ENCODE measurements around the gene CCNB2. TPM values are rescaled to one million over a fixed set of nuclear protein-coding genes. Genes with fewer than 3 reads are reported as not detected.
"Not testable (repeated sequence)": the region's sequence is repeated elsewhere in the genome, so short reads cannot be mapped to it uniquely, and the experiment has no call there.

CCNB2 gene
- total RNA-seq, 2 donors from 2014 or later, result 28.8 to 41.8 TPM

GRCh38 chr15:59116141-59116540 is 11.2 kb downstream of the CCNB2 start:
- Mint-ChIP-seq H3K27ac (no peak overlapping the region), H3K36me3 (no peaks in the 10 kb centered on the region), H3K27me3 (no peaks in the 10 kb centered on the region), H3K4me3 (no peak overlapping the region), H3K9me3 (no peaks in the 10 kb centered on the region), H3K4me1 (ENCODE audit: low read depth in 2 of 2) (no peaks in the 10 kb centered on the region)
- DNase-seq (ENCODE audit: low spot score) (no peak), ATAC-seq (no peak)

DNA sequence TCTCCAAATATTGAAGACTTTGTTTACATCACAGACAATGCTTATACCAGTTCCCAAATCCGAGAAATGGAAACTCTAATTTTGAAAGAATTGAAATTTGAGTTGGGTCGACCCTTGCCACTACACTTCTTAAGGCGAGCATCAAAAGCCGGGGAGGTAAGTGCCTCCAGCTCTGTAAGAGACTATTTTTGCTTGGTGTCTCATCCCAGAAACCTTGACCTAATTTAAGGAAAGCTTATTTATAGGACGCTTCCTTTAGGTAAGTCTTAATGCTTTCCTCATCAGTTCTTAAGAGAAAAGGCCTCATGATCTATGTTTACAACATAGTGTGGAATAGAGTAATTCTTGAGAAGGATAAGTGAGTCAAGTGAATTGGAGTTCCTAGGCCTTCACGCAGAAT is 11.8 kb downstream of the CCNB2 start:
- no peak for DNase-seq (ENCODE audit: low spot score)
- Mint-ChIP-seq H3K36me3 (no peaks in the 10 kb centered on the region), H3K27me3 (no peaks in the 10 kb centered on the region), H3K27ac (no peak overlapping the region), H3K9me3 (no peaks in the 10 kb centered on the region), H3K4me3 (no peak overlapping the region), H3K4me1 (ENCODE audit: low read depth in 2 of 2) (no peaks in the 10 kb centered on the region)
- ATAC-seq, result no peak

DNA sequence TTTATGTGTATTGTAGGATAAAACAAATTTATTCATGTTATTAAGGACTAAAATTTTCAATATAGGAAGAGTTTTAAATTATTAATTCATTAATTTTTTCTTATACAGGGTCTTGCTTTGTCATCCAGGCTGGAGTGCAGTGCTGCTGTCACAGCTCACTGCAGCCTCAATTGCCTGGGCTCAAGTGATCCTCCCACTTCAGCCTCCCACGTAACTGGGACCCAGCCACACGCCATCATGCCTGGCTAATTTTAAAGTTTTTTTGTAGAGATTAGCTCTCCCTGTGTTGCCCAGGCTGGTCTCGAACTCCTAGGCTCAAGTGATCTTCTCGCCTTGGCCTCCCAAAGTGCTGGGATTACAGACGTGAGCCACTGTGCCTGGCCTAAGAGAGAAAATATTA is 14.7 kb downstream of the CCNB2 start:
- Mint-ChIP-seq H3K4me1 (ENCODE audit: low read depth in 2 of 2) (no peaks in the 10 kb centered on the region), H3K36me3 (no peaks in the 10 kb centered on the region), H3K27ac (no peak overlapping the region), H3K4me3 (no peak overlapping the region), H3K9me3 (no peaks in the 10 kb centered on the region), H3K27me3 (no peaks in the 10 kb centered on the region)
- ATAC-seq, result no peak
- no peak for DNase-seq (ENCODE audit: low spot score)

DNA sequence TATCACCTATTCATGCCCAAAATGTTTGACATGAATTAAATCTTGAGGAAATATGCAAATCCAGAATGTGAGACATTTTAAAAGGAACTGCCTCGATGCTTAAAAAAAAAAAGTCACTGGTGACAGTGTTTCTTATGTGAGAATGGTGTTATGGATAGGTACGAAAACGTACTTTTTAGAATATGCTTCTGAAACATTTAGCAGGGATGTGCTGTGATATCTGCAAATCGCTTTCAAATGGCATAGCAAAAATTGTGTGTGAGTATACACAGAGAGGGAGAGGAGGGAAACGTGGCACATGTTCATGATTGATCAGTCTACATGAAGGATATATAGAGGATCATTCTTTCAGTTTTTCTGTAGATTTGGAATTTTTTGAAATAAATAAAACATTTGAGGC is 16.0 kb downstream of the CCNB2 start:
- ATAC-seq (no peak), DNase-seq (ENCODE audit: low spot score) (no peak)
- no peak overlapping the region for H3K4me3 Mint-ChIP-seq
- H3K9me3 Mint-ChIP-seq, result no peaks in the 10 kb centered on the region
- no peaks in the 10 kb centered on the region for H3K27me3 Mint-ChIP-seq
- H3K4me1 Mint-ChIP-seq (ENCODE audit: low read depth in 2 of 2), result no peaks in the 10 kb centered on the region
- H3K36me3 Mint-ChIP-seq, result peaks cover 5% of the 10 kb centered on the region
- no peak overlapping the region for H3K27ac Mint-ChIP-seq

GRCh38 chr15:59124261-59124660 is 19.3 kb downstream of the CCNB2 start:
- no peak for ATAC-seq
- Mint-ChIP-seq H3K36me3 (peaks cover 21% of the 10 kb centered on the region), H3K27ac (no peak overlapping the region), H3K4me1 (ENCODE audit: low read depth in 2 of 2) (peaks cover 4 to 5% of the 10 kb centered on the region in 2 donors), H3K4me3 (no peak overlapping the region), H3K9me3 (peaks cover 3% of the 10 kb centered on the region), H3K27me3 (no peaks in the 10 kb centered on the region)
- no peak for DNase-seq (ENCODE audit: low spot score)

- not testable (repeated sequence) for H3K27ac Mint-ChIP-seq; H3K4me1 Mint-ChIP-seq (ENCODE audit: low read depth in 2 of 2); H3K4me3 Mint-ChIP-seq; DNase-seq (ENCODE audit: low spot score); H3K27me3 Mint-ChIP-seq; H3K9me3 Mint-ChIP-seq; ATAC-seq
- peaks cover 33% of the 10 kb centered on the region for H3K36me3 Mint-ChIP-seq
Measured at GRCh38 chr15:59125683-59126082, 20.7 kb downstream of the CCNB2 start.

DNA sequence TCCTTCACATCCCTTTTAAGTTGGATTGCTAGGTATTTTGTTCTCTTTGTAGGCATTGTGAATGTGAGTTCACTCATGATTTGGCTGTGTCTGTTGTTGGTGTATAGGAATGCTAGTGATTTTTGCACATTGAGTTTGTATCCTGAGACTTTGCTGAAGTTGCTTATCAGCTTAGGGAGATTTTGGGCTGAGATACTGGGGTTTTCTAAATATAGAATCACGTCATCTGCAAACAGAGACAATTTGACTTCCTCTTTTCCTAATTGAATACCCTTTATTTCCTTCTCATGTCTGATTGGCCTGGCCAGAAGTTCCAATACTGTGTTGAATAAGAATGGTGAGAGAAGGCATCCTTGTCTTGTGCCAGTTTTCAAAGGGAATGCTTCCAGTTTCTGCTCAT is 22.3 kb downstream of the CCNB2 start:
- not testable (repeated sequence) for DNase-seq (ENCODE audit: low spot score); H3K27ac Mint-ChIP-seq; H3K9me3 Mint-ChIP-seq; H3K4me3 Mint-ChIP-seq; ATAC-seq; H3K4me1 Mint-ChIP-seq (ENCODE audit: low read depth in 2 of 2); H3K27me3 Mint-ChIP-seq
- peaks cover 33% of the 10 kb centered on the region for H3K36me3 Mint-ChIP-seq

GRCh38 chr15:59131456-59131855 is 26.5 kb downstream of the CCNB2 start:
- ATAC-seq (no peak), DNase-seq (ENCODE audit: low spot score) (no peak)
- H3K4me3 Mint-ChIP-seq, result no peak overlapping the region
- H3K36me3 Mint-ChIP-seq, result peaks cover 23% of the 10 kb centered on the region
- peaks cover 3% of the 10 kb centered on the region for H3K9me3 Mint-ChIP-seq
- no peaks in the 10 kb centered on the region for H3K27me3 Mint-ChIP-seq
- H3K27ac Mint-ChIP-seq, result no peak overlapping the region
- peaks cover 4 to 5% of the 10 kb centered on the region in 2 donors for H3K4me1 Mint-ChIP-seq (ENCODE audit: low read depth in 2 of 2)

GRCh38 chr15:59131969-59132562 is 27.1 kb downstream of the CCNB2 start:
- peaks cover 4 to 5% of the 10 kb centered on the region in 2 donors for H3K4me1 Mint-ChIP-seq (ENCODE audit: low read depth in 2 of 2)
- no peak for DNase-seq (ENCODE audit: low spot score)
- H3K4me3 Mint-ChIP-seq, result no peak overlapping the region
- H3K9me3 Mint-ChIP-seq, result peaks cover 3% of the 10 kb centered on the region
- no peak overlapping the region for H3K27ac Mint-ChIP-seq
- ATAC-seq, result no peak
- H3K36me3 Mint-ChIP-seq, result peaks cover 23% of the 10 kb centered on the region
- no peaks in the 10 kb centered on the region for H3K27me3 Mint-ChIP-seq

- Mint-ChIP-seq H3K36me3 (peaks cover 15% of the 10 kb centered on the region), H3K4me1 (ENCODE audit: low read depth in 2 of 2) (peaks cover 7 to 9% of the 10 kb centered on the region in 2 donors), H3K27me3 (no peaks in the 10 kb centered on the region), H3K9me3 (no peaks in the 10 kb centered on the region), H3K27ac (no peak overlapping the region), H3K4me3 (no peak overlapping the region)
- ATAC-seq (no peak), DNase-seq (ENCODE audit: low spot score) (no peak)
Measured at GRCh38 chr15:59133929-59134427, 29.0 kb downstream of the CCNB2 start.

GRCh38 chr15:59137566-59137965 is 32.6 kb downstream of the CCNB2 start:
- DNase-seq (ENCODE audit: low spot score) (no peak), ATAC-seq (peak in 1 of 2 donors; percentile 59)
- Mint-ChIP-seq H3K4me1 (ENCODE audit: low read depth in 2 of 2) (peaks cover 7 to 9% of the 10 kb centered on the region in 2 donors), H3K27ac (peak overlapping the region in 1 of 2 donors; percentile 43), H3K4me3 (no peak overlapping the region), H3K27me3 (no peaks in the 10 kb centered on the region), H3K36me3 (no peaks in the 10 kb centered on the region), H3K9me3 (no peaks in the 10 kb centered on the region)

- Mint-ChIP-seq H3K36me3 (no peaks in the 10 kb centered on the region), H3K9me3 (no peaks in the 10 kb centered on the region), H3K27ac (no peak overlapping the region), H3K4me1 (ENCODE audit: low read depth in 2 of 2) (peaks cover 7 to 9% of the 10 kb centered on the region in 2 donors), H3K27me3 (no peaks in the 10 kb centered on the region), H3K4me3 (no peak overlapping the region)
- DNase-seq (ENCODE audit: low spot score) (no peak), ATAC-seq (peak; percentile 75 to 78)
Measured at GRCh38 chr15:59138243-59138642, 33.3 kb downstream of the CCNB2 start.

GRCh38 chr15:59140422-59141226 is 35.7 kb downstream of the CCNB2 start:
- H3K36me3 Mint-ChIP-seq, result no peaks in the 10 kb centered on the region
- ATAC-seq (no peak), DNase-seq (ENCODE audit: low spot score) (no peak)
- H3K27me3 Mint-ChIP-seq, result no peaks in the 10 kb centered on the region
- H3K4me3 Mint-ChIP-seq, result no peak overlapping the region
- H3K4me1 Mint-ChIP-seq (ENCODE audit: low read depth in 2 of 2), result peaks cover 7 to 9% of the 10 kb centered on the region in 2 donors
- H3K9me3 Mint-ChIP-seq, result no peaks in the 10 kb centered on the region
- H3K27ac Mint-ChIP-seq, result no peak overlapping the region

DNA sequence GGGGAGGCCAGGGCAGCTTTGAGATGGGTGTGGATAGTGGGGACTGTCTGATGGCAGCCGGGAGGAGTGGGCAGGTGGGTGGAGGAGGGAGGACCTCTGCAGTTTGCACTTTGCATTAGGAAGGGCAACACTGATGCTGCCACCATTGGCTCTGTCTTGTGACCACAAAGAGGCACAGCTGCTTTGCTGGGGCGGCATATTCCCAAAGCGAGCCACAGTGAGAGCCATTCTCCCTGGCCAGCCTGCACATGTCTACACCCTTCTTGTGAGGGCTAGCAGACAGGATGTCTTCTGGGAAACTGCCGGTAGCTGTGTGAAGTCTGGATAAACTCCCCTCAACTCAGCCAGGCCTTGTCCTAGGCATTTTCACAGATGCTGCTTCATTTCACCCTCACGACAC is 38.3 kb downstream of the CCNB2 start:
- no peaks in the 10 kb centered on the region for H3K27me3 Mint-ChIP-seq
- H3K36me3 Mint-ChIP-seq, result no peaks in the 10 kb centered on the region
- no peaks in the 10 kb centered on the region for H3K9me3 Mint-ChIP-seq
- ATAC-seq, result no peak
- no peaks in the 10 kb centered on the region for H3K4me1 Mint-ChIP-seq (ENCODE audit: low read depth in 2 of 2)
- no peak overlapping the region for H3K4me3 Mint-ChIP-seq
- H3K27ac Mint-ChIP-seq, result no peak overlapping the region
- DNase-seq (ENCODE audit: low spot score), result no peak

Measured in natural killer cell treated with Interleukin-12 subunit alpha and Interleukin-12 subunit beta and Interleukin-15 and Interleukin-18, amount 100 ng/mL, for 72 hours (primary cell).